ENCODE results near the gene RAB8B. TPM values are rescaled to one million over a fixed set of nuclear protein-coding genes. Genes with fewer than 3 reads are reported as not detected.

RAB8B gene
- total and polyA plus RNA-seq, 10 of the 15 experiments (the other 5 are each of a cell fraction or from before 2014, with no cell fraction given) = 17.8 to 104 (median 65.1) TPM

DNA sequence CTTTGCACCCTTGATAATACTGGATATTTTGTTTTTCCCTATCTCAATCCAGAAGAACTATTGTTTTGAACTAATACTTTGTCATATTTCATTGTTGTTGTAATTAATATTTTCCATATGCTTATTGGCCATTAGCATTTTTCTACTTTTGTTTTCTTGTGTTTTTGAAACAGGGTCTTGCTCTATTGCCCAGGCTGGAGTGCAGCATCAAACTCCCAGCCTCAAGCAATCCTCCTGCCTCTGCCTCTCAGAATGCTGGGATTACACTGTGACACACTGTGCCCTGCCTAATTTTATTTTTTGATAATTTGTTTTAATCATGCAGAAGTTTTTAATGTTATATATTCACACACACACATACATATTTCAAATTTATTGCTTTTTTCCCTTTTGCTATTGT lies 28.8 kb upstream of the RAB8B start (continued):
- TF ChIP-seq ASH2L (IDR thresholded peaks at IDR 0.05; ENCODE audit: borderline replicate concordance, low read depth) (no peak), HDGF (IDR thresholded peaks at IDR 0.05) (no peak)

DNA sequence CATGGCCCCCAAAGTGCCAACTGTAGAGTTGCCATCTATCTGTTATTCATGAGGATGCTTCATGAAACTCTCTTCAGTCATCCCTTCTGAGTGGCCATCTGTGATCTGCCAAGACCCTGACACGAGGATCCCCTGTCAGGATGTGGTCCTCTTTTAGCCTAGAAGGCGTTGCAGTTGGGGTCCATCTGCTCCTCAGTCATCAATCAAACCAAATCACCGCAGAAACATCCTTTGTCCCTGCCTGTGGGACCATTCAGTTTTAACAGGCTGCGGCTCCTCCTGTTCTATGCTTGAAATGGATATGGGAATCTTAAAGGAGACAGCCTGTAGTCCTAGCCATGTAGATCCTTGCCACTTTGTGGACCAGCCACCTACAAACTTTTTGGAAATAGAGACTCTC lies 26.2 kb upstream of the RAB8B start:
- no peaks in the 10 kb centered on the region for H3K27me3 ChIP-seq (replicated peaks in 1 of 2; ENCODE audit: control insufficient read depth in 2 of 2, insufficient read depth in 2 of 2, low read length in 1 of 2)
- 84% methylated on average over 4 of the region's 4 CpGs for WGBS (ENCODE audit: insufficient coverage, insufficient replicate concordance, low lambda C conversion rate, missing lambda C conversion rate)
- DNase-seq (ENCODE audit: low read depth, low spot score) = no peak
- no peak overlapping the region for H3K9ac ChIP-seq (ENCODE audit: control insufficient read depth, insufficient read depth, low read length)
- ATAC-seq = no peak
- no peak overlapping the region for H2AFZ ChIP-seq (ENCODE audit: control insufficient read depth, low read depth, low read length)
- ChIA-PET POLR2A (no interaction called here), SMC1A (ENCODE audit: uncharacterized antibody, unreplicated experiment) (no interaction called here), CTCF (no interaction called here), RAD21 (ENCODE audit: unreplicated experiment) (no interaction called here)
- no peaks in the 10 kb centered on the region for H3K9me3 ChIP-seq (replicated peaks; ENCODE audit: control insufficient read depth, insufficient read depth, low read length)
- TF ChIP-seq, protein P1, sequence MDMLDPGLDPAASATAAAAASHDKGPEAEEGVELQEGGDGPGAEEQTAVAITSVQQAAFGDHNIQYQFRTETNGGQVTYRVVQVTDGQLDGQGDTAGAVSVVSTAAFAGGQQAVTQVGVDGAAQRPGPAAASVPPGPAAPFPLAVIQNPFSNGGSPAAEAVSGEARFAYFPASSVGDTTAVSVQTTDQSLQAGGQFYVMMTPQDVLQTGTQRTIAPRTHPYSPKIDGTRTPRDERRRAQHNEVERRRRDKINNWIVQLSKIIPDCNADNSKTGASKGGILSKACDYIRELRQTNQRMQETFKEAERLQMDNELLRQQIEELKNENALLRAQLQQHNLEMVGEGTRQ (IDR thresholded peaks at IDR 0.05; ENCODE audit: borderline replicate concordance, low read depth, low read length) = no peak
- TF ChIP-seq JUND (IDR thresholded peaks at IDR 0.05; ENCODE audit: low read depth, low read length) (no peak), SMAD5 (IDR thresholded peaks at IDR 0.05; ENCODE audit: low read depth) (no peak), MXI1 (IDR thresholded peaks at IDR 0.05; ENCODE audit: low read depth, low read length) (no peak), GABPA (IDR thresholded peaks at IDR 0.05; ENCODE audit: low read depth) (no peak), POLR2A (IDR thresholded peaks at IDR 0.05; ENCODE audit: low read depth, low read length) (no peak), ETV6 (conservative IDR thresholded peaks at IDR 0.05 in 1 of 2, IDR thresholded peaks at IDR 0.05 in 1 of 2; ENCODE audit: borderline replicate concordance in 1 of 2, low read depth in 1 of 2) (no peak), BMI1 (IDR thresholded peaks at IDR 0.05; ENCODE audit: borderline replicate concordance) (no peak), CREB1 (IDR thresholded peaks at IDR 0.05; ENCODE audit: low read depth) (no peak)
- TF ChIP-seq, protein P2, sequence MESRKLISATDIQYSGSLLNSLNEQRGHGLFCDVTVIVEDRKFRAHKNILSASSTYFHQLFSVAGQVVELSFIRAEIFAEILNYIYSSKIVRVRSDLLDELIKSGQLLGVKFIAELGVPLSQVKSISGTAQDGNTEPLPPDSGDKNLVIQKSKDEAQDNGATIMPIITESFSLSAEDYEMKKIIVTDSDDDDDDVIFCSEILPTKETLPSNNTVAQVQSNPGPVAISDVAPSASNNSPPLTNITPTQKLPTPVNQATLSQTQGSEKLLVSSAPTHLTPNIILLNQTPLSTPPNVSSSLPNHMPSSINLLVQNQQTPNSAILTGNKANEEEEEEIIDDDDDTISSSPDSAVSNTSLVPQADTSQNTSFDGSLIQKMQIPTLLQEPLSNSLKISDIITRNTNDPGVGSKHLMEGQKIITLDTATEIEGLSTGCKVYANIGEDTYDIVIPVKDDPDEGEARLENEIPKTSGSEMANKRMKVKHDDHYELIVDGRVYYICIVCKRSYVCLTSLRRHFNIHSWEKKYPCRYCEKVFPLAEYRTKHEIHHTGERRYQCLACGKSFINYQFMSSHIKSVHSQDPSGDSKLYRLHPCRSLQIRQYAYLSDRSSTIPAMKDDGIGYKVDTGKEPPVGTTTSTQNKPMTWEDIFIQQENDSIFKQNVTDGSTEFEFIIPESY (IDR thresholded peaks at IDR 0.05) = no peak
- TF ChIP-seq, protein P3, sequence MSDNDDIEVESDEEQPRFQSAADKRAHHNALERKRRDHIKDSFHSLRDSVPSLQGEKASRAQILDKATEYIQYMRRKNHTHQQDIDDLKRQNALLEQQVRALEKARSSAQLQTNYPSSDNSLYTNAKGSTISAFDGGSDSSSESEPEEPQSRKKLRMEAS (IDR thresholded peaks at IDR 0.05; ENCODE audit: low read depth, low read length) = no peak
- TF ChIP-seq, protein P4, sequence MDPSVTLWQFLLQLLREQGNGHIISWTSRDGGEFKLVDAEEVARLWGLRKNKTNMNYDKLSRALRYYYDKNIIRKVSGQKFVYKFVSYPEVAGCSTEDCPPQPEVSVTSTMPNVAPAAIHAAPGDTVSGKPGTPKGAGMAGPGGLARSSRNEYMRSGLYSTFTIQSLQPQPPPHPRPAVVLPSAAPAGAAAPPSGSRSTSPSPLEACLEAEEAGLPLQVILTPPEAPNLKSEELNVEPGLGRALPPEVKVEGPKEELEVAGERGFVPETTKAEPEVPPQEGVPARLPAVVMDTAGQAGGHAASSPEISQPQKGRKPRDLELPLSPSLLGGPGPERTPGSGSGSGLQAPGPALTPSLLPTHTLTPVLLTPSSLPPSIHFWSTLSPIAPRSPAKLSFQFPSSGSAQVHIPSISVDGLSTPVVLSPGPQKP (IDR thresholded peaks at IDR 0.05; ENCODE audit: low read depth, low read length) = no peak
- FAIRE-seq = no peak
- H4K20me1 ChIP-seq (ENCODE audit: control insufficient read depth, insufficient read depth) = no peaks in the 10 kb centered on the region
- H3K4me1 ChIP-seq (ENCODE audit: control insufficient read depth, insufficient read depth, low read length) = peaks cover 10% of the 10 kb centered on the region
- peaks cover 1% of the 10 kb centered on the region; the same call in 1 of the 2 replicates for H3K79me2 ChIP-seq (ENCODE audit: control insufficient read depth, insufficient read depth, low read length)
- no TSS peak for BruUV-seq (replicated peaks)
- intact Hi-C loops (cut with micrococcal nuclease; ENCODE audit: unreplicated experiment) (no loop called here), in situ Hi-C loops (cut with MboI) (no loop called here)
- no peak overlapping the region for H3K4me3 ChIP-seq
- H3K4me2 ChIP-seq (ENCODE audit: control insufficient read depth, insufficient read depth) = no peak overlapping the region
- no peak overlapping the region for H3K27ac ChIP-seq (ENCODE audit: control insufficient read depth, insufficient read depth)
- H3K36me3 ChIP-seq (ENCODE audit: control insufficient read depth in 2 of 2, insufficient read depth in 2 of 2, low read length in 1 of 2) = no peaks in the 10 kb centered on the region

Data from GM12878 (cell line).